IMR-90 (cell line): ENCODE measurements around the gene RB1. TPM values are rescaled to one million over a fixed set of nuclear protein-coding genes. Genes with fewer than 3 reads are reported as not detected.

Source experiments
- ATAC-seq: fragments of 200-7000 bp; cut with Tn5 transposase; 2 replicates; pipeline ENCODE4 v1.9.1; 2020; ENCODE audit warnings: low read depth, mild to moderate bottlenecking, moderate library complexity
- BruUV-seq: library from RNA; stranded (reverse); fragments of 400-500 nt; replicated peaks from 2 replicates; lab custom pipeline; 2021; lab: Mats Ljungman, UMichigan
- CTCF ChIA-PET: fragments of 300-600 bp; formaldehyde crosslinking; extraction: SDS; loops from one replicate; lab custom pipeline; 2021; ENCODE audit warnings: antibody characterized with exemption; lab: Yijun Ruan, JAX
- POLR2A ChIA-PET: fragments of 300-600 bp; sonication (Branson Sonifier 250); formaldehyde crosslinking; loops from one replicate; lab custom pipeline; 2022; ENCODE audit warnings: antibody characterized with exemption; ENCODE audit not compliant: unreplicated experiment; lab: Charles Lee
- DNase-seq: peaks from one replicate; pipeline ENCODE4 v3.0.0; 2013
- H2AFZ ChIP-seq: replicated peaks from 2 replicates; pipeline ENCODE3; 2013; ENCODE audit warnings: low read length, mild to moderate bottlenecking; ENCODE audit not compliant: poor library complexity
- H2AK5ac ChIP-seq: 2 replicates; pipeline ENCODE4 v1.6.1; 2013; ENCODE audit warnings: low read depth, low read length, inconsistent platforms
- H2AK9ac ChIP-seq: replicated peaks from 2 replicates; pipeline ENCODE3; 2013; ENCODE audit warnings: mild to moderate bottlenecking, low read depth, low read length, moderate library complexity; ENCODE audit not compliant: poor library complexity
- H2BK120ac ChIP-seq: 2 replicates; pipeline ENCODE4 v1.6.1; 2013; ENCODE audit warnings: low read depth, low read length, inconsistent platforms
- H2BK15ac ChIP-seq: 3 replicates; pipeline ENCODE4 v1.6.1; 2013; ENCODE audit warnings: low read depth, low read length, inconsistent platforms
- H2BK20ac ChIP-seq: 2 replicates; pipeline ENCODE4 v1.6.1; 2013; ENCODE audit warnings: low read depth, mild to moderate bottlenecking, inconsistent platforms, low read length, moderate library complexity
- H2BK5ac ChIP-seq: 2 replicates; pipeline ENCODE4 v1.6.1; 2013; ENCODE audit warnings: mild to moderate bottlenecking, low read depth, low read length, inconsistent platforms; ENCODE audit not compliant: poor library complexity, severe bottlenecking
- H3K14ac ChIP-seq: replicated peaks from 2 replicates; pipeline ENCODE4 v1.6.1; 2013; ENCODE audit warnings: low read depth, low read length, inconsistent platforms
- H3K18ac ChIP-seq: 2 replicates; pipeline ENCODE4 v1.6.1; 2013; ENCODE audit warnings: low read depth, low read length, control low read depth
- H3K23ac ChIP-seq: 2 replicates; pipeline ENCODE4 v1.6.1; 2013; ENCODE audit warnings: low read depth, low read length, inconsistent platforms
- H3K27ac ChIP-seq: 2 replicates; pipeline ENCODE4 v1.5.1; 2013; ENCODE audit warnings: mild to moderate bottlenecking, control low read depth, low read length; ENCODE audit not compliant: insufficient read depth
- H3K27me3 ChIP-seq: 2 replicates; pipeline ENCODE4 v1.6.1; 2013; ENCODE audit warnings: low read length; ENCODE audit not compliant: control insufficient read depth, insufficient read depth
- H3K36me3 ChIP-seq: 2 replicates; pipeline ENCODE4 v1.6.1; 2013; ENCODE audit warnings: low read length, mixed read lengths; ENCODE audit not compliant: control insufficient read depth, insufficient read depth
- H3K4ac ChIP-seq: 2 replicates; pipeline ENCODE4 v1.6.1; 2013; ENCODE audit warnings: low read depth, low read length, inconsistent platforms
- H3K4me1 ChIP-seq: 2 replicates; pipeline ENCODE4 v1.6.1; 2013; ENCODE audit warnings: low read length, mixed read lengths; ENCODE audit not compliant: control insufficient read depth, insufficient read depth
- H3K4me2 ChIP-seq: 2 replicates; pipeline ENCODE4 v1.6.1; 2013; ENCODE audit warnings: low read depth, mild to moderate bottlenecking, control low read depth, low read length, moderate library complexity
- H3K4me3 ChIP-seq: 2 replicates; pipeline ENCODE4 v1.5.1; 2013; ENCODE audit warnings: low read depth, mild to moderate bottlenecking, control low read depth, low read length, moderate library complexity; ENCODE audit not compliant: insufficient read depth
- H3K56ac ChIP-seq: 2 replicates; pipeline ENCODE4 v1.6.1; 2013; ENCODE audit warnings: low read length, inconsistent platforms; ENCODE audit not compliant: insufficient read depth; ENCODE audit errors: extremely low read depth
- H3K79me1 ChIP-seq, 2 experiments: 2 replicates each; pipeline ENCODE4 v1.6.1; 2013; ENCODE audit warnings: low read length in 2 of 2, inconsistent platforms in 1 of 2, low read depth in 1 of 2
- H3K9ac ChIP-seq: 2 replicates; pipeline ENCODE4 v1.6.1; 2013; ENCODE audit warnings: low read depth, low read length, control low read depth
- H3K9me1 ChIP-seq: 2 replicates; pipeline ENCODE4 v1.6.1; 2013; ENCODE audit warnings: low read length, inconsistent platforms; ENCODE audit not compliant: insufficient read depth
- H3K9me3 ChIP-seq: 2 replicates; pipeline ENCODE4 v1.6.1; 2013; ENCODE audit warnings: low read length; ENCODE audit not compliant: control insufficient read depth, insufficient read depth
- H4K20me1 ChIP-seq: 2 replicates; pipeline ENCODE4 v1.6.1; 2013; ENCODE audit warnings: low read length, inconsistent platforms; ENCODE audit not compliant: insufficient read depth
- H4K5ac ChIP-seq: 2 replicates; pipeline ENCODE4 v1.6.1; 2013; ENCODE audit warnings: mild to moderate bottlenecking, low read depth, low read length, control low read depth
- H4K8ac ChIP-seq, 2 experiments: 2 replicates each; pipeline ENCODE4 v1.6.1; 2013; ENCODE audit warnings: low read depth in 2 of 2, low read length in 2 of 2, control low read depth in 1 of 2, inconsistent platforms in 1 of 2
- H4K91ac ChIP-seq: 2 replicates; pipeline ENCODE4 v1.6.1; 2013; ENCODE audit warnings: low read depth, low read length, inconsistent platforms; ENCODE audit not compliant: insufficient read depth
- BHLHE40 ChIP-seq: fragments of 150-350 bp; IDR thresholded peaks from 2 replicates; pipeline ENCODE4 v1.6.1; 2016; ENCODE audit warnings: mild to moderate bottlenecking, low read depth, low read length
- CEBPB ChIP-seq: IDR thresholded peaks from 2 replicates; pipeline ENCODE4 v1.6.1; 2012; ENCODE audit warnings: low read depth, low read length, improper control_type of control experiment
- CHD1 ChIP-seq: IDR thresholded peaks from 2 replicates; pipeline ENCODE4 v1.6.1; 2012; ENCODE audit warnings: low read depth, low read length, improper control_type of control experiment
- FOS ChIP-seq: fragments of 150-350 bp; IDR thresholded peaks from 2 replicates; pipeline ENCODE4 v1.6.1; 2016; ENCODE audit warnings: low read depth, low read length
- MAFK ChIP-seq: IDR thresholded peaks from 2 replicates; pipeline ENCODE4 v1.6.1; 2012; ENCODE audit warnings: low read depth, low read length, improper control_type of control experiment
- MAZ ChIP-seq: IDR thresholded peaks from 2 replicates; pipeline ENCODE4 v1.6.1; 2012; ENCODE audit warnings: low read depth, mild to moderate bottlenecking, low read length, improper control_type of control experiment, moderate library complexity, borderline replicate concordance
- MXI1 ChIP-seq: IDR thresholded peaks from 2 replicates; pipeline ENCODE4 v1.6.1; 2012; ENCODE audit warnings: low read depth, mild to moderate bottlenecking, low read length, moderate library complexity, borderline replicate concordance
- NFE2L2 ChIP-seq: fragments of 150-350 bp; IDR thresholded peaks from 2 replicates; pipeline ENCODE4 v1.6.1; 2016; ENCODE audit warnings: low read depth, mild to moderate bottlenecking, low read length
- POLR2A ChIP-seq: IDR thresholded peaks from 2 replicates; pipeline ENCODE4 v1.6.1; 2012; ENCODE audit warnings: mild to moderate bottlenecking, low read depth, low read length
- RAD21 ChIP-seq: IDR thresholded peaks from 2 replicates; pipeline ENCODE4 v1.6.1; 2012; ENCODE audit warnings: low read length, improper control_type of control experiment
- RCOR1 ChIP-seq: IDR thresholded peaks from 2 replicates; pipeline ENCODE4 v1.6.1; 2012; ENCODE audit warnings: mild to moderate bottlenecking, low read length, improper control_type of control experiment; ENCODE audit not compliant: insufficient replicate concordance
- RFX5 ChIP-seq: IDR thresholded peaks from 2 replicates; pipeline ENCODE4 v1.8.0; 2012; ENCODE audit warnings: low read depth, mild to moderate bottlenecking, low read length, moderate library complexity
- SMC3 ChIP-seq: fragments of 150-350 bp; IDR thresholded peaks from 2 replicates; pipeline ENCODE4 v1.6.1; 2016; ENCODE audit warnings: low read depth, mild to moderate bottlenecking, antibody characterized with exemption, low read length, moderate library complexity
- WGBS, 2 experiments: methylation state at CpG; one replicate each; pipeline versions ENCODE4 v1.1.5 to v1.1.7; 2013; ENCODE audit warnings: missing lambda C conversion rate in 2 of 2; ENCODE audit not compliant: insufficient read length in 1 of 2; ENCODE audit errors: extremely low coverage in 2 of 2; 5-methylcytosine and 5-hydroxymethylcytosine counted together
- dilution Hi-C: fragments of 300-500 bp; cut with HindIII; formaldehyde crosslinking; loops from one replicate; pipeline ENCODE4 v1.14.3; 2018; ENCODE audit warnings: low sequenced_read_pairs; ENCODE audit not compliant: unreplicated experiment
- in situ Hi-C: fragments of 300-500 bp; cut with MboI; formaldehyde crosslinking; loops from 3 replicates; pipeline ENCODE4 v1.14.3; 2019; ENCODE audit warnings: low sequenced_read_pairs, inconsistent platforms, mixed read lengths
- intact Hi-C: fragments of 100-400 bp; cut with micrococcal nuclease; formaldehyde crosslinking; loops from 2 replicates; pipeline ENCODE4 v1.10.0; 2022
- polyA plus RNA-seq, 3 experiments: library from polyadenylated mRNA; depleted of rRNA; stranded (reverse); fragments of >200 nt; gene quantifications; 2 replicates each; pipeline ENCODE4 v1.2.3, GENCODE V29; 2012; ENCODE audit warnings: low replicate concordance in 1 of 3
- total RNA-seq: library from RNA; depleted of rRNA; stranded (reverse); fragments of >200 nt; gene quantifications from 2 replicates; pipeline ENCODE4 v1.2.3, GENCODE V29; 2012
- TF ChIP-seq, protein P1 (sequence below): fragments of 150-350 bp; IDR thresholded peaks from 2 replicates; pipeline ENCODE4 v1.6.1; 2016; ENCODE audit warnings: low read depth, mild to moderate bottlenecking, low read length, moderate library complexity, borderline replicate concordance
- TF ChIP-seq, protein P2 (sequence below): fragments of 150-350 bp; IDR thresholded peaks from 2 replicates; pipeline ENCODE4 v1.6.1; 2017; ENCODE audit warnings: mild to moderate bottlenecking, antibody characterized with exemption, low read length, low read depth
- TF ChIP-seq, protein P3 (sequence below): conservative IDR thresholded peaks from 2 replicates; pipeline ENCODE4 v1.5.1; 2012; ENCODE audit warnings: mild to moderate bottlenecking, low read depth, low read length, improper control_type of control experiment

RB1 gene
- total and polyA plus RNA-seq, 2 of the 4 experiments (the other 2 are of a cell fraction): 11.4 to 15.4 TPM

DNA sequence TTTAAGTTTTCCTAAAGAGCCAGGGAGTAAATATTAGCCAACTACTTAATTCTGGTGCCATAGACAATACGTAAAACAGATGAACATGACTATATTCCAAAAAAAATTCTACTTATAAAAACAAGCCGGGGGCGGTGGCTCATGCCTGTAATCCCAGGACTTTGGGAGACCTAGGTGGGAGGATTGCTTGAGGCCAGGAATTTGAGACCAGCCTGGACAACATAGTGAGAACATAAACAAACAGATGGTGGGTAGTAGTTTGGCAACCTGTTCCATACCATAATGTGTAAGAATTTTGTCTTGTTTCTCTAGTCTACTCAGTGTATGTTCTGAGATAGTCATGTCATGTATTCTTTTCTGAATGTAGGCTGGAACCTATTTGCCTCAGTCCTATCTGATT, 45.1 kb upstream of the RB1 start:
- no peak for ATAC-seq
- H4K20me1 ChIP-seq: no peaks in the 10 kb centered on the region
- no peak overlapping the region for H2BK15ac ChIP-seq
- H3K9me3 ChIP-seq: no peaks in the 10 kb centered on the region
- no peak overlapping the region for H2BK20ac ChIP-seq
- no peak for DNase-seq
- H3K27ac ChIP-seq: no peak overlapping the region
- no peaks in the 10 kb centered on the region for H3K27me3 ChIP-seq
- dilution Hi-C loops (no loop called here), in situ Hi-C loops (no loop called here), intact Hi-C loops (no loop called here)
- no peak overlapping the region for H3K4ac ChIP-seq
- no peak overlapping the region for H2BK120ac ChIP-seq
- no peak overlapping the region for H2BK5ac ChIP-seq
- H3K4me2 ChIP-seq: no peak overlapping the region
- ChIA-PET POLR2A (no interaction called here), CTCF (no interaction called here)
- peaks cover 23% of the 10 kb centered on the region for H3K36me3 ChIP-seq
- 0 out of 2 replicates have a peak, but pooled peaks cover 3% of the 10 kb centered on the region for H3K9me1 ChIP-seq
- H3K4me3 ChIP-seq: no peak overlapping the region
- no peak overlapping the region for H2AK5ac ChIP-seq
- no peak overlapping the region for H3K18ac ChIP-seq
- H3K14ac ChIP-seq: no peak overlapping the region
- H3K23ac ChIP-seq: no peak overlapping the region
- peaks cover 3 to 10% of the 10 kb centered on the region in 2 experiments; a peak in 2 of 4 replicates for H3K79me1 ChIP-seq
- H4K8ac ChIP-seq: no peak overlapping the region
- no peak overlapping the region for H4K91ac ChIP-seq
- no peaks in the 10 kb centered on the region for H3K4me1 ChIP-seq
- BruUV-seq: no TSS peak
- H2AFZ ChIP-seq: no peak overlapping the region
- no peak for TF ChIP-seq POLR2A
- TF ChIP-seq NFE2L2: no peak
- no peak for TF ChIP-seq MXI1
- no peak for TF ChIP-seq CHD1
- TF ChIP-seq, protein P1, sequence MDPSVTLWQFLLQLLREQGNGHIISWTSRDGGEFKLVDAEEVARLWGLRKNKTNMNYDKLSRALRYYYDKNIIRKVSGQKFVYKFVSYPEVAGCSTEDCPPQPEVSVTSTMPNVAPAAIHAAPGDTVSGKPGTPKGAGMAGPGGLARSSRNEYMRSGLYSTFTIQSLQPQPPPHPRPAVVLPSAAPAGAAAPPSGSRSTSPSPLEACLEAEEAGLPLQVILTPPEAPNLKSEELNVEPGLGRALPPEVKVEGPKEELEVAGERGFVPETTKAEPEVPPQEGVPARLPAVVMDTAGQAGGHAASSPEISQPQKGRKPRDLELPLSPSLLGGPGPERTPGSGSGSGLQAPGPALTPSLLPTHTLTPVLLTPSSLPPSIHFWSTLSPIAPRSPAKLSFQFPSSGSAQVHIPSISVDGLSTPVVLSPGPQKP: no peak
- no peak for TF ChIP-seq FOS
- TF ChIP-seq, protein P2, sequence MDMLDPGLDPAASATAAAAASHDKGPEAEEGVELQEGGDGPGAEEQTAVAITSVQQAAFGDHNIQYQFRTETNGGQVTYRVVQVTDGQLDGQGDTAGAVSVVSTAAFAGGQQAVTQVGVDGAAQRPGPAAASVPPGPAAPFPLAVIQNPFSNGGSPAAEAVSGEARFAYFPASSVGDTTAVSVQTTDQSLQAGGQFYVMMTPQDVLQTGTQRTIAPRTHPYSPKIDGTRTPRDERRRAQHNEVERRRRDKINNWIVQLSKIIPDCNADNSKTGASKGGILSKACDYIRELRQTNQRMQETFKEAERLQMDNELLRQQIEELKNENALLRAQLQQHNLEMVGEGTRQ: no peak
- TF ChIP-seq RAD21: no peak
- no peak for TF ChIP-seq BHLHE40
- TF ChIP-seq MAFK: no peak
- no peak for TF ChIP-seq MAZ
- no peak for TF ChIP-seq SMC3
- TF ChIP-seq RFX5: no peak
- TF ChIP-seq RCOR1: no peak
- TF ChIP-seq, protein P3, sequence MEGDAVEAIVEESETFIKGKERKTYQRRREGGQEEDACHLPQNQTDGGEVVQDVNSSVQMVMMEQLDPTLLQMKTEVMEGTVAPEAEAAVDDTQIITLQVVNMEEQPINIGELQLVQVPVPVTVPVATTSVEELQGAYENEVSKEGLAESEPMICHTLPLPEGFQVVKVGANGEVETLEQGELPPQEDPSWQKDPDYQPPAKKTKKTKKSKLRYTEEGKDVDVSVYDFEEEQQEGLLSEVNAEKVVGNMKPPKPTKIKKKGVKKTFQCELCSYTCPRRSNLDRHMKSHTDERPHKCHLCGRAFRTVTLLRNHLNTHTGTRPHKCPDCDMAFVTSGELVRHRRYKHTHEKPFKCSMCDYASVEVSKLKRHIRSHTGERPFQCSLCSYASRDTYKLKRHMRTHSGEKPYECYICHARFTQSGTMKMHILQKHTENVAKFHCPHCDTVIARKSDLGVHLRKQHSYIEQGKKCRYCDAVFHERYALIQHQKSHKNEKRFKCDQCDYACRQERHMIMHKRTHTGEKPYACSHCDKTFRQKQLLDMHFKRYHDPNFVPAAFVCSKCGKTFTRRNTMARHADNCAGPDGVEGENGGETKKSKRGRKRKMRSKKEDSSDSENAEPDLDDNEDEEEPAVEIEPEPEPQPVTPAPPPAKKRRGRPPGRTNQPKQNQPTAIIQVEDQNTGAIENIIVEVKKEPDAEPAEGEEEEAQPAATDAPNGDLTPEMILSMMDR: no peak
- no peak for TF ChIP-seq CEBPB
- H2AK9ac ChIP-seq: no peak overlapping the region
- H4K5ac ChIP-seq: no peak overlapping the region
- no peak overlapping the region for H3K9ac ChIP-seq
- no CpG with 5 or more reads among the region's 3 CpGs for WGBS, 2 experiments
- no peak overlapping the region for H3K56ac ChIP-seq
